ENCODE measurements around the gene RNF182. TPM values are rescaled to one million over a fixed set of nuclear protein-coding genes. Genes with fewer than 3 reads are reported as not detected.
"Not testable (repeated sequence)": the region's sequence is repeated elsewhere in the genome, so short reads cannot be mapped to it uniquely, and the experiment has no call there.

RNF182 gene
- total RNA-seq, 2 experiments from 2014 or later = not detected

DNA sequence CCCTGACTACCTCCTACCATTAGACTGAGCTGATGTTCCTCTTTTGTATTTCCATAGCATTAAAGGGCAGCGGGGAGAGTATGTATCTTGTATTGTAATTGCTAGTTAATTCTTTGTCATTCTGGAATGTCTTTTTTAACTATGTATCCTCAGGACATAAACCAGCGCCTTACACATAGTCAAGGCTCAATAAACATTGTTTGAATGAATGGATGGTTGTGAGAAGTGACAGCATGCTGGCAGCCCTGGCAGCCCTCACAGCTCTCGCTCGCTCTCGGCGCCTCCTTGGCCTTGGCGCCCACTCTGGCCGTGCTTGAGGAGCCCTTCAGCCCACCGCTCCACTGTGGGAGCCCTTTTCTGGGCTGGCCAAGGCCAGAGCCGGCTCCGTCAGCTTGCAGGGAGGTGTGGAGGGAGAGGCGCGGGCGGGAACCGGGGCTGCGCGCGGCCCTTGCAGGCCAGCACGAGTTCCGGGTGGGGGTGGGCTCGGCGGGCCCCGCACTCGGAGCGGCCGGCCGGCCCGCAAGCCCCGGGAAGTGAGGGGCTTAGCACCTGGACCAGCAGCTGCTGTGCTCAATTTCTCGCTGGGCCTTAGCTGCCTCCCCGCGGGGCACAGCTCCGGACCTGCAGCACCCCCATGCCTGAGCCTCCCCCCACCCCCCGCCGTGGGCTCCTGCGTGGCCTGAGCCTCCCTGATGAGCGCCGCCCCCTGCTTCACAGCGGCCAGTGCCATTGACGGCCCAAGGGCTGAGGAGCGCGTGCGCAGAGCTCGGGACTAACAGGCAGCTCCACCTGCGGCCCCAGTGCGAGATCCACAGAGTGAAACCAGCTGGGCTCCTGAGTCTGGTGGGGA lies 93.1 kb downstream of the RNF182 start:
- POLR2A ChIA-PET = no interaction called here
- no peak overlapping the region for H3K4me3 Mint-ChIP-seq
- peaks cover 7% of the 10 kb centered on the region for H3K27me3 Mint-ChIP-seq
- no peaks in the 10 kb centered on the region for H3K9me3 Mint-ChIP-seq
- DNase-seq (no peak), ATAC-seq (no peak)
- CTCF ChIA-PET = interaction anchor here (0.8 kb wide), 1 partner anchor 28 kb away, joined by 4 read pairs; no protein-coding TSS in a partner anchor
- no peak overlapping the region for H3K27ac Mint-ChIP-seq
- TF ChIP-seq, protein P1, sequence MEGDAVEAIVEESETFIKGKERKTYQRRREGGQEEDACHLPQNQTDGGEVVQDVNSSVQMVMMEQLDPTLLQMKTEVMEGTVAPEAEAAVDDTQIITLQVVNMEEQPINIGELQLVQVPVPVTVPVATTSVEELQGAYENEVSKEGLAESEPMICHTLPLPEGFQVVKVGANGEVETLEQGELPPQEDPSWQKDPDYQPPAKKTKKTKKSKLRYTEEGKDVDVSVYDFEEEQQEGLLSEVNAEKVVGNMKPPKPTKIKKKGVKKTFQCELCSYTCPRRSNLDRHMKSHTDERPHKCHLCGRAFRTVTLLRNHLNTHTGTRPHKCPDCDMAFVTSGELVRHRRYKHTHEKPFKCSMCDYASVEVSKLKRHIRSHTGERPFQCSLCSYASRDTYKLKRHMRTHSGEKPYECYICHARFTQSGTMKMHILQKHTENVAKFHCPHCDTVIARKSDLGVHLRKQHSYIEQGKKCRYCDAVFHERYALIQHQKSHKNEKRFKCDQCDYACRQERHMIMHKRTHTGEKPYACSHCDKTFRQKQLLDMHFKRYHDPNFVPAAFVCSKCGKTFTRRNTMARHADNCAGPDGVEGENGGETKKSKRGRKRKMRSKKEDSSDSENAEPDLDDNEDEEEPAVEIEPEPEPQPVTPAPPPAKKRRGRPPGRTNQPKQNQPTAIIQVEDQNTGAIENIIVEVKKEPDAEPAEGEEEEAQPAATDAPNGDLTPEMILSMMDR (IDR thresholded peaks at IDR 0.05) = no peak
- intact Hi-C loops (cut with micrococcal nuclease) = no loop called here
- H3K36me3 Mint-ChIP-seq (ENCODE audit: low read depth) = no peaks in the 10 kb centered on the region
- H3K4me1 Mint-ChIP-seq (ENCODE audit: low read depth) = no peaks in the 10 kb centered on the region

- ATAC-seq; H3K4me3 Mint-ChIP-seq; intact Hi-C loops (cut with micrococcal nuclease); H3K27ac Mint-ChIP-seq; CTCF ChIA-PET; H3K27me3 Mint-ChIP-seq; H3K4me1 Mint-ChIP-seq (ENCODE audit: low read depth); H3K36me3 Mint-ChIP-seq (ENCODE audit: low read depth); POLR2A ChIA-PET; H3K9me3 Mint-ChIP-seq; DNase-seq: not testable (repeated sequence)
These were observed 93.8 kb downstream of the RNF182 start for GRCh38 chr6:14018559-14018958.

DNA sequence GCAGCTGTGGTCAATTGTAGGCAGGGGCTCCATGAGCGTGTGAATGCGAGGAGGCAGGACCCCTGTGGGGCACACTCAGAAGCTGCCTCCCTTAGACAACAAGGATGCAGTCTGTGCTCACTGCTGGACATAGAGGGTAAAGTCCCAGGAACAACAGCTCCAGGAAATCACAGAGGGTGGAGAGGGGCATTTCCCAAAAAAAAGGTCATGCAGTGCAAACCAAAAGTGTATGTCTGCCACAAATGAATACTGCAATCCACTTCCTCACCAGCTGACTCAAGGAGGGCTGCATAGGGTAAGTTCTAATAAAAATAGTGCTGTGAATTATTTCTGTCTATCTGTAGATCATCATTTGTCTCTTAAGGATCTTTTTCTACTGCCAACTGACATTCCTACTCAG lies 95.8 kb downstream of the RNF182 start:
- no peak overlapping the region for H3K27ac Mint-ChIP-seq
- TF ChIP-seq, protein P1 (IDR thresholded peaks at IDR 0.05) = no peak
- no peaks in the 10 kb centered on the region for H3K9me3 Mint-ChIP-seq
- POLR2A ChIA-PET = no interaction called here
- no peaks in the 10 kb centered on the region for H3K36me3 Mint-ChIP-seq (ENCODE audit: low read depth)
- DNase-seq = no peak
- no peak for ATAC-seq
- no peak overlapping the region for H3K4me3 Mint-ChIP-seq
- CTCF ChIA-PET = interaction anchor here (0.8 to 1.7 kb wide), 4 partner anchors 26 to 225 kb away, joined by 3 to 4 read pairs (median 3); no protein-coding TSS in a partner anchor
- H3K4me1 Mint-ChIP-seq (ENCODE audit: low read depth) = no peaks in the 10 kb centered on the region
- peaks cover 1% of the 10 kb centered on the region for H3K27me3 Mint-ChIP-seq
- intact Hi-C loops (cut with micrococcal nuclease) = no loop called here

GRCh38 chr6:14021449-14021848 lies 96.7 kb downstream of the RNF182 start:
- H3K4me3 Mint-ChIP-seq = no peak overlapping the region
- ChIA-PET CTCF (interaction anchor here (0.6 to 1.7 kb wide), 4 partner anchors 23 to 124 kb away, joined by 3 to 4 read pairs (median 3); no protein-coding TSS in a partner anchor), POLR2A (no interaction called here)
- intact Hi-C loops (cut with micrococcal nuclease) = no loop called here
- no peaks in the 10 kb centered on the region for H3K4me1 Mint-ChIP-seq (ENCODE audit: low read depth)
- no peaks in the 10 kb centered on the region for H3K36me3 Mint-ChIP-seq (ENCODE audit: low read depth)
- no peaks in the 10 kb centered on the region for H3K9me3 Mint-ChIP-seq
- no peak for ATAC-seq
- TF ChIP-seq, protein P1 (IDR thresholded peaks at IDR 0.05) = no peak
- no peak for DNase-seq
- peaks cover 4% of the 10 kb centered on the region for H3K27me3 Mint-ChIP-seq
- H3K27ac Mint-ChIP-seq = no peak overlapping the region

DNA sequence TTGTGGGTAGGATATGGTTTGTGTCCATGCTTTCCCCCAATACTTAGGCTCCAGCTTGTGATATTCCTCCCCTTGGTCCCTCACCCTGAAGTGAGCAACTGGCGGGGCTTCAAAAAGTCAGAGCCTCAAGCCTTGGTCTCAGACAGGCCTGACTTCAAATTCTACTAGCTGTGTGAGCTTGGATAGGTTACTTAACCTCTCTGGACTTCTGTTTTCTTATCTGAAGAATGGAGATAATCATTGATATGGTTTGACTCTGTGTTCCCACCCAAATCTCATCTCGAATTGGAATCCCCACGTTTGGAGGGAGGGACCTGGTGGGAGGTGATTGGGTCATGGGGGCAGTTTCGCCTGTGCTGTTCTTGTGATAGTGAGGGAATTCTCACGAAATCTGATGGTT lies 97.9 kb downstream of the RNF182 start:
- Mint-ChIP-seq H3K27ac (no peak overlapping the region), H3K4me1 (ENCODE audit: low read depth) (no peaks in the 10 kb centered on the region), H3K36me3 (ENCODE audit: low read depth) (no peaks in the 10 kb centered on the region), H3K27me3 (peaks cover 10% of the 10 kb centered on the region), H3K9me3 (no peaks in the 10 kb centered on the region), H3K4me3 (no peak overlapping the region)
- CTCF ChIA-PET = interaction anchor here (0.8 kb wide), 1 partner anchor 114 kb away, joined by 4 read pairs; no protein-coding TSS in a partner anchor
- POLR2A ChIA-PET = no interaction called here
- ATAC-seq (no peak), DNase-seq (no peak)
- TF ChIP-seq, protein P1 (IDR thresholded peaks at IDR 0.05) = no peak
- intact Hi-C loops (cut with micrococcal nuclease) = no loop called here
